Right lobe of liver (tissue), 6 donors: ENCODE data around the gene SIK3. TPM values are rescaled to one million over a fixed set of nuclear protein-coding genes. Genes with fewer than 3 reads are reported as not detected.
A peak's percentile ranks its signal among the peaks of the same experiment; 100 is the strongest.
"Not testable (repeated sequence)": the region's sequence is repeated elsewhere in the genome, so short reads cannot be mapped to it uniquely, and the experiment has no call there.

Experiments
- ATAC-seq, 4 donors: fragments of 200-7000 bp; cut with Tn5 transposase; one replicate each; pipeline ENCODE4 v1.9.1; 2020; ENCODE audit warnings: mild to moderate bottlenecking in 4 of 4, moderate library complexity in 4 of 4
- DNase-seq, 3 donors: peaks; one replicate each; pipeline ENCODE4 v3.0.0-alpha.2; 2020
- H3K27ac ChIP-seq, 3 donors: fragments of 200-600 bp; one replicate each; pipeline ENCODE4 v1.8.0; 2022
- H3K27me3 ChIP-seq, 2 donors: fragments of 200-600 bp; one replicate each; pipeline ENCODE4 v1.8.0; 2022
- H3K36me3 ChIP-seq, 4 donors: fragments of 200-600 bp; sonication (generic) in 1 of 4; one replicate each; pipeline versions ENCODE4 v1.5.1 to v1.8.0; 2017 to 2022; ENCODE audit warnings: control low read depth in 1 of 4
- H3K4me1 ChIP-seq, 4 donors: fragments of 200-600 bp; sonication (generic) in 1 of 4; one replicate each; pipeline versions ENCODE4 v1.5.1 to v1.8.0; 2017 to 2022; ENCODE audit warnings: control low read depth in 1 of 4
- H3K4me3 ChIP-seq, 3 donors: fragments of 200-600 bp; one replicate each; pipeline ENCODE4 v1.8.0; 2022
- H3K9me3 ChIP-seq, 4 donors: fragments of 200-600 bp; sonication (generic) in 1 of 4; one replicate each; pipeline versions ENCODE4 v1.5.1 to v1.8.0; 2017 to 2022; ENCODE audit warnings: control low read depth in 1 of 4
- POLR2A ChIP-seq: fragments of 450-650 bp; IDR thresholded peaks from one replicate; pipeline ENCODE4 v1.6.1; 2017; ENCODE audit warnings: antibody characterized with exemption, mild to moderate bottlenecking
- WGBS: methylation state at CpG from one replicate; pipeline ENCODE4 v1.1.6; 2018; ENCODE audit warnings: low coverage, low lambda C conversion rate; ENCODE audit not compliant: insufficient coverage; ENCODE audit errors: missing lambda C conversion rate; 5-methylcytosine and 5-hydroxymethylcytosine counted together
- intact Hi-C, 2 donors: fragments of 100-400 bp; cut with DNase I; formaldehyde crosslinking; loops; one replicate each; pipeline versions ENCODE4 v1.11.2 to v1.14.1; 2022
- total RNA-seq, 6 experiments: library from RNA; depleted of rRNA in 2 of 6; stranded (reverse); fragments of >200 nt in 2 of 6; fragmentation: NEBNext Ultra II Directional in 3 of 6; extraction: Animal tissue kit (Norgen Biotek cat#: 25700) in 3 of 6; gene quantifications; one replicate each; pipeline versions ENCODE4 v1.1.0 to v1.2.4, GENCODE V29; 2016 to 2023
- TF ChIP-seq, protein P1 (sequence below), 4 donors: fragments of 200-600 bp in 3 of 4; fragments of 450-650 bp in 1 of 4; IDR thresholded peaks; one replicate each; pipeline versions ENCODE4 v1.5.1 to v1.8.0; 2016 to 2022; ENCODE audit warnings: antibody characterized with exemption in 4 of 4, mild to moderate bottlenecking in 2 of 4
- donor health status: DM: no; HTN: yes; CAD: no.
- donor health status: DM: no; HTN: no; CAD: no.
- donor health status: DM: no; HTN: no; CAD: no.
- donor health status: DM: no; HTN: yes; CAD: no.
- donor health status: DM: no; HTN: yes; CAD: no.

Gene SIK3
- total RNA-seq, 6 experiments from 2014 or later = 22.0 to 35.4 (median 26.8) TPM

- Histone ChIP-seq H3K36me3 (peaks cover 0 to 6% (median 0%) of the 10 kb centered on the region in 4 donors), H3K4me3 (peak within 1 kb of the TSS; percentile 93 to 99 (median 97)), H3K27me3 (no peaks in the 10 kb centered on the region), H3K4me1 (peaks cover 0 to 9% (median 0%) of the 10 kb centered on the region in 4 donors), H3K9me3 (no peaks in the 10 kb centered on the region), H3K27ac (peak within 1 kb of the TSS; percentile 60 to 86 (median 84))
- intact Hi-C loops = no loop called here
- DNase-seq (peak; percentile 97), ATAC-seq (peak; percentile 98 to 100 (median 98))
- peak; percentile 84 for TF ChIP-seq POLR2A
- TF ChIP-seq, protein P1, sequence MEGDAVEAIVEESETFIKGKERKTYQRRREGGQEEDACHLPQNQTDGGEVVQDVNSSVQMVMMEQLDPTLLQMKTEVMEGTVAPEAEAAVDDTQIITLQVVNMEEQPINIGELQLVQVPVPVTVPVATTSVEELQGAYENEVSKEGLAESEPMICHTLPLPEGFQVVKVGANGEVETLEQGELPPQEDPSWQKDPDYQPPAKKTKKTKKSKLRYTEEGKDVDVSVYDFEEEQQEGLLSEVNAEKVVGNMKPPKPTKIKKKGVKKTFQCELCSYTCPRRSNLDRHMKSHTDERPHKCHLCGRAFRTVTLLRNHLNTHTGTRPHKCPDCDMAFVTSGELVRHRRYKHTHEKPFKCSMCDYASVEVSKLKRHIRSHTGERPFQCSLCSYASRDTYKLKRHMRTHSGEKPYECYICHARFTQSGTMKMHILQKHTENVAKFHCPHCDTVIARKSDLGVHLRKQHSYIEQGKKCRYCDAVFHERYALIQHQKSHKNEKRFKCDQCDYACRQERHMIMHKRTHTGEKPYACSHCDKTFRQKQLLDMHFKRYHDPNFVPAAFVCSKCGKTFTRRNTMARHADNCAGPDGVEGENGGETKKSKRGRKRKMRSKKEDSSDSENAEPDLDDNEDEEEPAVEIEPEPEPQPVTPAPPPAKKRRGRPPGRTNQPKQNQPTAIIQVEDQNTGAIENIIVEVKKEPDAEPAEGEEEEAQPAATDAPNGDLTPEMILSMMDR (IDR thresholded peaks at IDR 0.05) = no peak
- 0% methylated on average over 17 of the region's 48 CpGs for WGBS
Measured at GRCh38 chr11:117143871-117144476, 45.7 kb upstream of the SIK3 start, which contains the start of gene PAFAH1B2. Gene PAFAH1B2, plus strand, starts transcription at chr11:117144287. Its CDS starts 8,161 bp downstream, at chr11:117152448.

- peaks cover 0 to 9% (median 0%) of the 10 kb centered on the region in 4 donors for H3K4me1 ChIP-seq
- H3K36me3 ChIP-seq = peaks cover 0 to 6% (median 0%) of the 10 kb centered on the region in 4 donors
- TF ChIP-seq, protein P1 (IDR thresholded peaks at IDR 0.05) = no peak
- no peak for TF ChIP-seq POLR2A
- peak overlapping the region; percentile 93 to 99 (median 97) for H3K4me3 ChIP-seq
- peak overlapping the region; percentile 60 to 86 (median 84) for H3K27ac ChIP-seq
- 0% methylated on average over 4 of the region's 5 CpGs for WGBS
- intact Hi-C loops = no loop called here
- H3K9me3 ChIP-seq = no peaks in the 10 kb centered on the region
- no peaks in the 10 kb centered on the region for H3K27me3 ChIP-seq
- peak; percentile 21 to 53 (median 42) for ATAC-seq
- DNase-seq = peak in 2 of 3 donors; percentile 43 to 53
Measured at GRCh38 chr11:117143390-117143789, 45.2 kb upstream of the SIK3 start.

DNA sequence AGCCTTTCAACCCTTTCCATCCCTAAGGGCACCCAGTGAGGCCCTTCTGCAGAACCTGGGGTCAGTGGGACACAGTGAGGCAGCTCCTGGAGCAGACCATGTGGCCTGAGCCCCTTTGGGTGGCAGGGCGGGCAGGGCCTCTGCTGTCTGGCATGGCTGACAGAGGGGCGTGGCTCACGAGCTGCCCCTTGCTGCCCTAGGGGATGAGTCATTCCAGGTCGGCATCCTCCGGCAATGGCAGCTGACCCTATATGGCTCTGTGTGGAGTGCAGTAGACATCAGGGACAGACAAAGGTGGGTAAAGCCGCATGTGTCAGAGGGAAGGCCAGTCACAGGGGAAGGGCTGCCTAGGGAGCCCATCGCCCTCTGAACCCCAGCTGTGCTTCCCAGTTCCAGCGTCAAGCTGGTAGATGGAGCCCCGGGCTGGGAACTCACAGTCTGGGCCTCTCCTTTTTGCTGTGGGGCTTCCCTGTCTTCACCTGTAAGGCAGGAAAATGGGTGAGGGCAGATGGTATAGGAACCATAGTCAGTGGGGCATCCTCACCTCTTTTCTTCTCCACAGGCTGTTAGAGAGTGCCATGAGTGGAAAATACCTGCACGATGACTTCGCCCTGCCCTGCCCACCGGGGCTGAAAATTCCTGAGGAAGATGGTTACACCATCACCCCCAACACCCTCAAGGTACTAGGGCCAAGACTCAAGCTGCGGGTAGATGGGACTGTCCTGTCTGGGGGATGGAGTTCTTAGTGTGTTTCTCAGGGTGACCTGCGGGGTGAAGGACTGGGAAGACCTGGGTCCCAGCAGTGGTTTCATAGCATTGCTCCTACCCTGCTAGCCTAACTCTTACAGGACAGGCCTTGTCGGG, 39.2 kb upstream of the SIK3 start:
- intact Hi-C loops, H3K27ac ChIP-seq, H3K4me1 ChIP-seq, H3K9me3 ChIP-seq, H3K4me3 ChIP-seq, DNase-seq, H3K36me3 ChIP-seq, H3K27me3 ChIP-seq: not testable (repeated sequence)
- no CpG with 5 or more reads among the region's 15 CpGs for WGBS
- ATAC-seq = peak; percentile 17 to 47 (median 32)

DNA sequence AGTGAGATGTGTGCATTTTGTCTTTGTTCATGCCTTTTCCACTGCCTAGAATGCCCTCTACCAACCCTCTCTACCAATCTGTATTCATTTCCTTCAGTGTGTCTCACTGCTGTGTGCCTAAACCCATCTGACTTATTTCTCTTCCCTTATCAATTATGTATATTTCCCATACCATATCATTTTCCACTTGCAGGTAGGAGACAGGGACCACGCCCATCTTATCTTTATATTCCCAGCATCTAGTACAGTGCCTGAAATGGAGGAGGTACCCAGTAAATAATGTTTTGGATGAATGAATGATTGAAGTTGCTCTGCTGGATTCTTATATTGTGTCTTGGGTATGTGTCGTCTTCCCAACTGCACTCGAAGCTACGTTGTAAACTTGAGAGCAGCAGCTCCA, 36.8 kb upstream of the SIK3 start:
- H3K4me3 ChIP-seq, H3K36me3 ChIP-seq, DNase-seq, H3K9me3 ChIP-seq, H3K4me1 ChIP-seq, ATAC-seq, H3K27ac ChIP-seq, H3K27me3 ChIP-seq: not testable (repeated sequence)
- no CpG with 5 or more reads among the region's 4 CpGs for WGBS
- intact Hi-C loops = loop anchor here in 1 of 2 donors (5.0 kb wide), 1 partner anchor 72 kb away; no protein-coding TSS in a partner anchor

DNA sequence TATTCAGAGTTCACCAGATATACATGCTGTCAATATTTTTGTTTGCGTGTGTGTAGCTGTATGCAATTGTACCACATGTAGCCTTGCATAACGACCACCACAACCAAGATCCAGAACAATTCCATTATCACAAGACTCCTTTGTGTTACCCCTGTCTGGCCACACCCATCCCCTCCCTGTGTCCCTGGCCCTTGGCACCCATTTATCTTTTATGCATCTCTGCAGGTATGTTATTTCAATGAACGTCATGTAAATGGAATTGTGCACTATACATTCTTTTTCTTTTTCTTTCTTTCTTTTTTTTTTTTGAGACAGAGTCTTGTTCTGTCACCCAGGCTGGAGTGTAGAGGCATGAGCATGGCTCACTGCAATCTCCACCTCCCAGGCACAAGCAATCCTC, 36.2 kb upstream of the SIK3 start:
- no peak for ATAC-seq
- Histone ChIP-seq H3K4me3 (no peak overlapping the region), H3K27me3 (no peaks in the 10 kb centered on the region), H3K27ac (no peak overlapping the region), H3K36me3 (no peaks in the 10 kb centered on the region), H3K4me1 (peaks cover 0 to 4% (median 0%) of the 10 kb centered on the region in 4 donors), H3K9me3 (no peaks in the 10 kb centered on the region)
- intact Hi-C loops = loop anchor here in 1 of 2 donors (5.0 kb wide), 1 partner anchor 73 kb away; no protein-coding TSS in a partner anchor
- WGBS = 64% methylated on average over 3 of the region's 3 CpGs
- no peak for DNase-seq
- TF ChIP-seq, protein P1 (IDR thresholded peaks at IDR 0.05) = no peak
- no peak for TF ChIP-seq POLR2A
